ENCODE measurements around the gene NDUFAF2.

NDUFAF2 gene

GRCh38 chr5:60944904-60945812, at the start of gene NDUFAF2, which contains the start of gene ERCC8:
Gene NDUFAF2 (plus strand): TSS chr5:60945205. CDS start chr5:60945256, 51 bp downstream.
Gene ERCC8 (minus strand): TSS chr5:60945070. CDS start chr5:60945008, 62 bp downstream.
- Histone ChIP-seq H3K36me3 (ENCODE audit: low read depth) (peaks cover 20% of the 10 kb centered on the region; the same call in 1 of the 2 replicates), H3K4me3 (ENCODE audit: severe bottlenecking) (peak within 1 kb of the TSS; percentile 69), H3K4me1 (ENCODE audit: insufficient read depth, poor library complexity, severe bottlenecking) (peaks cover 23% of the 10 kb centered on the region), H3K9me3 (ENCODE audit: severe bottlenecking) (no peaks in the 10 kb centered on the region), H3K27me3 (ENCODE audit: insufficient read depth, poor library complexity, severe bottlenecking) (no peaks in the 10 kb centered on the region), H3K27ac (ENCODE audit: poor library complexity, severe bottlenecking) (peak within 1 kb of the TSS; percentile 50)
- DNase-seq (ENCODE audit: low spot score) (peak; percentile 94), ATAC-seq (ENCODE audit: low read depth) (peak; percentile 98)
- TF ChIP-seq CTCF (IDR thresholded peaks at IDR 0.05; ENCODE audit: poor library complexity, severe bottlenecking) = no peak

GRCh38 chr5:60896991-60897390, 48.0 kb upstream of the NDUFAF2 start:
- H3K4me1 ChIP-seq (ENCODE audit: insufficient read depth, poor library complexity, severe bottlenecking) = no peaks in the 10 kb centered on the region
- DNase-seq (ENCODE audit: low spot score) (no peak), ATAC-seq (ENCODE audit: low read depth) (no peak)
- H3K27me3 ChIP-seq (ENCODE audit: insufficient read depth, poor library complexity, severe bottlenecking) = no peaks in the 10 kb centered on the region
- TF ChIP-seq CTCF (IDR thresholded peaks at IDR 0.05; ENCODE audit: poor library complexity, severe bottlenecking) = no peak
- no peak overlapping the region for H3K4me3 ChIP-seq (ENCODE audit: severe bottlenecking)
- no peaks in the 10 kb centered on the region for H3K9me3 ChIP-seq (ENCODE audit: severe bottlenecking)
- peaks cover 45% of the 10 kb centered on the region for H3K36me3 ChIP-seq (ENCODE audit: low read depth)
- no peak overlapping the region for H3K27ac ChIP-seq (ENCODE audit: poor library complexity, severe bottlenecking)

- no peak for TF ChIP-seq CTCF (IDR thresholded peaks at IDR 0.05; ENCODE audit: poor library complexity, severe bottlenecking)
- Histone ChIP-seq H3K9me3 (ENCODE audit: severe bottlenecking) (no peaks in the 10 kb centered on the region), H3K27ac (ENCODE audit: poor library complexity, severe bottlenecking) (no peak overlapping the region), H3K4me1 (ENCODE audit: insufficient read depth, poor library complexity, severe bottlenecking) (no peaks in the 10 kb centered on the region), H3K27me3 (ENCODE audit: insufficient read depth, poor library complexity, severe bottlenecking) (no peaks in the 10 kb centered on the region), H3K36me3 (ENCODE audit: low read depth) (peaks cover 39% of the 10 kb centered on the region), H3K4me3 (ENCODE audit: severe bottlenecking) (no peak overlapping the region)
- ATAC-seq (ENCODE audit: low read depth) (no peak), DNase-seq (ENCODE audit: low spot score) (no peak)
Measured at GRCh38 chr5:60903356-60903755, 41.6 kb upstream of the NDUFAF2 start.

- Histone ChIP-seq H3K27me3 (ENCODE audit: insufficient read depth, poor library complexity, severe bottlenecking) (no peaks in the 10 kb centered on the region), H3K9me3 (ENCODE audit: severe bottlenecking) (no peaks in the 10 kb centered on the region), H3K36me3 (ENCODE audit: low read depth) (peaks cover 41% of the 10 kb centered on the region), H3K27ac (ENCODE audit: poor library complexity, severe bottlenecking) (no peak overlapping the region), H3K4me1 (ENCODE audit: insufficient read depth, poor library complexity, severe bottlenecking) (no peaks in the 10 kb centered on the region), H3K4me3 (ENCODE audit: severe bottlenecking) (no peak overlapping the region)
- TF ChIP-seq CTCF (IDR thresholded peaks at IDR 0.05; ENCODE audit: poor library complexity, severe bottlenecking) = no peak
- DNase-seq (ENCODE audit: low spot score) (no peak), ATAC-seq (ENCODE audit: low read depth) (peak; percentile 63; the same call in 2 of the 3 replicates)
Measured at GRCh38 chr5:60916646-60917045, 28.4 kb upstream of the NDUFAF2 start.

GRCh38 chr5:60918466-60918865, 26.5 kb upstream of the NDUFAF2 start:
- H3K4me3 ChIP-seq (ENCODE audit: severe bottlenecking) = no peak overlapping the region
- H3K4me1 ChIP-seq (ENCODE audit: insufficient read depth, poor library complexity, severe bottlenecking) = no peaks in the 10 kb centered on the region
- H3K27ac ChIP-seq (ENCODE audit: poor library complexity, severe bottlenecking) = no peak overlapping the region
- TF ChIP-seq CTCF (IDR thresholded peaks at IDR 0.05; ENCODE audit: poor library complexity, severe bottlenecking) = no peak
- no peaks in the 10 kb centered on the region for H3K27me3 ChIP-seq (ENCODE audit: insufficient read depth, poor library complexity, severe bottlenecking)
- DNase-seq (ENCODE audit: low spot score) (no peak), ATAC-seq (ENCODE audit: low read depth) (no peak)
- H3K9me3 ChIP-seq (ENCODE audit: severe bottlenecking) = no peaks in the 10 kb centered on the region
- H3K36me3 ChIP-seq (ENCODE audit: low read depth) = peaks cover 56% of the 10 kb centered on the region

Measured in RWPE2 (cell line).